Bone marrow (tissue), 2 donors: ENCODE measurements around the gene C17orf107.

Source experiments
- DNase-seq, 2 donors: peaks; one replicate each; lab custom pipeline; 2025; lab: John Stamatoyannopoulos, UW

The C17orf107 gene

GRCh38 chr17:4934173-4934979, 35.0 kb downstream of the C17orf107 start:
- peak in 1 of 2 donors; percentile 18 for DNase-seq

- DNase-seq: no peak
These were observed 36.3 kb downstream of the C17orf107 start for GRCh38 chr17:4935650-4936049.

GRCh38 chr17:4936436-4936835, 37.1 kb downstream of the C17orf107 start:
- no peak for DNase-seq

- DNase-seq: no peak
These were observed 38.2 kb downstream of the C17orf107 start for GRCh38 chr17:4937553-4937952.

GRCh38 chr17:4938069-4938491, 38.7 kb downstream of the C17orf107 start:
- DNase-seq: no peak

GRCh38 chr17:4938688-4939545, 39.6 kb downstream of the C17orf107 start:
- no peak for DNase-seq

- no peak for DNase-seq
These were observed 40.1 kb downstream of the C17orf107 start for GRCh38 chr17:4939546-4939795.

- DNase-seq: peak; percentile 93 to 100
These were observed 40.6 kb downstream of the C17orf107 start, which contains the start of the genes RNF167 and SLC25A11 for GRCh38 chr17:4939796-4940554. Gene RNF167 (plus strand): TSS chr17:4940268. CDS start chr17:4940910, 642 bp downstream. Gene SLC25A11 (minus strand): TSS chr17:4940046. CDS start chr17:4939910, 136 bp downstream.

GRCh38 chr17:4940555-4941318, 41.4 kb downstream of the C17orf107 start:
- DNase-seq: no peak

- no peak for DNase-seq
These were observed 41.9 kb downstream of the C17orf107 start for GRCh38 chr17:4941319-4941610.

- DNase-seq: no peak
These were observed 43.6 kb downstream of the C17orf107 start for GRCh38 chr17:4942760-4943508.

GRCh38 chr17:4944163-4944553, 44.8 kb downstream of the C17orf107 start:
- peak in 1 of 2 donors; percentile 29 for DNase-seq

GRCh38 chr17:4944554-4945175, 45.3 kb downstream of the C17orf107 start:
- no peak for DNase-seq

- DNase-seq: peak; percentile 41 to 46
These were observed 46.0 kb downstream of the C17orf107 start for GRCh38 chr17:4945176-4945943.

- DNase-seq: no peak
These were observed 46.6 kb downstream of the C17orf107 start for GRCh38 chr17:4945944-4946280.

GRCh38 chr17:4946312-4946976, 47.1 kb downstream of the C17orf107 start:
- no peak for DNase-seq

- no peak for DNase-seq
These were observed 47.7 kb downstream of the C17orf107 start for GRCh38 chr17:4947010-4947410.

- DNase-seq: peak in 1 of 2 donors; percentile 62
These were observed 48.3 kb downstream of the C17orf107 start for GRCh38 chr17:4947411-4948165.
